Ishikawa (cell line): Measurements from ENCODE around the gene PDSS2.

Experiments used
- CEBPB ChIP-seq: IDR thresholded peaks from 2 replicates; pipeline ENCODE4 v1.6.1; 2012
- CREB1 ChIP-seq: IDR thresholded peaks from 2 replicates; pipeline ENCODE4 v1.6.1; 2012; ENCODE audit warnings: low read depth
- EGR1 ChIP-seq: IDR thresholded peaks from 2 replicates; pipeline ENCODE4 v1.6.1; 2012
- EP300 ChIP-seq: IDR thresholded peaks from 2 replicates; pipeline ENCODE4 v1.6.1; 2012; ENCODE audit warnings: borderline replicate concordance
- FOXM1 ChIP-seq: IDR thresholded peaks from 2 replicates; pipeline ENCODE4 v1.6.1; 2012; ENCODE audit warnings: low read depth, borderline replicate concordance
- MAX ChIP-seq: IDR thresholded peaks from 2 replicates; pipeline ENCODE4 v1.6.1; 2012
- NFIC ChIP-seq: IDR thresholded peaks from 2 replicates; pipeline ENCODE4 v1.6.1; 2012
- RAD21 ChIP-seq: IDR thresholded peaks from 2 replicates; pipeline ENCODE4 v1.6.1; 2012; ENCODE audit warnings: low read depth
- TAF1 ChIP-seq: IDR thresholded peaks from 2 replicates; pipeline ENCODE4 v1.6.1; 2012; ENCODE audit warnings: low read depth, mild to moderate bottlenecking
- TCF12 ChIP-seq: IDR thresholded peaks from 2 replicates; pipeline ENCODE4 v1.6.1; 2012; ENCODE audit warnings: low read depth
- TEAD4 ChIP-seq: IDR thresholded peaks from 2 replicates; pipeline ENCODE4 v1.6.1; 2012
- USF1 ChIP-seq: IDR thresholded peaks from 2 replicates; pipeline ENCODE4 v1.6.1; 2012
- YY1 ChIP-seq: IDR thresholded peaks from 2 replicates; pipeline ENCODE4 v1.6.1; 2012; ENCODE audit warnings: low read depth
- ZBTB7A ChIP-seq: IDR thresholded peaks from 2 replicates; pipeline ENCODE4 v1.6.1; 2012; ENCODE audit warnings: low read depth
- TF ChIP-seq, protein P1 (sequence below): IDR thresholded peaks from 2 replicates; pipeline ENCODE4 v1.6.1; 2012; ENCODE audit warnings: low read depth, mild to moderate bottlenecking

The PDSS2 gene

DNA sequence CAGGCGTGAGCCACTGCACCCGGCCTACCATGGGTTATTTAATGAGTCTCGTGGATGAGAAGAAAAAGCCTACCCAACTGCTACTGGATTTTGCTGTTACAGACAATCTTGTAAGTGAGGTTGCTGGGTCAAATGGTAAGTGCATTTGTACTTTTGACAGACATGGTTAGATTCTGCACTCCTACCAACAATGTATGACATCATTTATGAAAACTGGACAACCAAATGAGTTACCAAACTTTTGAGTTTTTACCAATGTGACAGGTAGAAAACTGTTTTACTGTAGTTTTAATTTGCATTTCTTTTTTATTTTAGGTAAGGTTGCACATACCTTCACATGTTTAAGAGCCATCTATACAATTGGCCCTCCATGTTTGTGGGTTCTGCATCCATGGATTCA lies 48.2 kb downstream of the PDSS2 start:
- TF ChIP-seq TEAD4 = no peak
- TF ChIP-seq USF1 = no peak
- no peak for TF ChIP-seq CEBPB
- no peak for TF ChIP-seq ZBTB7A
- no peak for TF ChIP-seq EP300
- TF ChIP-seq RAD21 = no peak
- no peak for TF ChIP-seq FOXM1
- TF ChIP-seq NFIC = no peak
- TF ChIP-seq YY1 = no peak
- TF ChIP-seq, protein P1, sequence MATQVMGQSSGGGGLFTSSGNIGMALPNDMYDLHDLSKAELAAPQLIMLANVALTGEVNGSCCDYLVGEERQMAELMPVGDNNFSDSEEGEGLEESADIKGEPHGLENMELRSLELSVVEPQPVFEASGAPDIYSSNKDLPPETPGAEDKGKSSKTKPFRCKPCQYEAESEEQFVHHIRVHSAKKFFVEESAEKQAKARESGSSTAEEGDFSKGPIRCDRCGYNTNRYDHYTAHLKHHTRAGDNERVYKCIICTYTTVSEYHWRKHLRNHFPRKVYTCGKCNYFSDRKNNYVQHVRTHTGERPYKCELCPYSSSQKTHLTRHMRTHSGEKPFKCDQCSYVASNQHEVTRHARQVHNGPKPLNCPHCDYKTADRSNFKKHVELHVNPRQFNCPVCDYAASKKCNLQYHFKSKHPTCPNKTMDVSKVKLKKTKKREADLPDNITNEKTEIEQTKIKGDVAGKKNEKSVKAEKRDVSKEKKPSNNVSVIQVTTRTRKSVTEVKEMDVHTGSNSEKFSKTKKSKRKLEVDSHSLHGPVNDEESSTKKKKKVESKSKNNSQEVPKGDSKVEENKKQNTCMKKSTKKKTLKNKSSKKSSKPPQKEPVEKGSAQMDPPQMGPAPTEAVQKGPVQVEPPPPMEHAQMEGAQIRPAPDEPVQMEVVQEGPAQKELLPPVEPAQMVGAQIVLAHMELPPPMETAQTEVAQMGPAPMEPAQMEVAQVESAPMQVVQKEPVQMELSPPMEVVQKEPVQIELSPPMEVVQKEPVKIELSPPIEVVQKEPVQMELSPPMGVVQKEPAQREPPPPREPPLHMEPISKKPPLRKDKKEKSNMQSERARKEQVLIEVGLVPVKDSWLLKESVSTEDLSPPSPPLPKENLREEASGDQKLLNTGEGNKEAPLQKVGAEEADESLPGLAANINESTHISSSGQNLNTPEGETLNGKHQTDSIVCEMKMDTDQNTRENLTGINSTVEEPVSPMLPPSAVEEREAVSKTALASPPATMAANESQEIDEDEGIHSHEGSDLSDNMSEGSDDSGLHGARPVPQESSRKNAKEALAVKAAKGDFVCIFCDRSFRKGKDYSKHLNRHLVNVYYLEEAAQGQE = no peak
- no peak for TF ChIP-seq MAX
- TF ChIP-seq TCF12 = no peak
- no peak for TF ChIP-seq CREB1
- no peak for TF ChIP-seq EGR1

GRCh38 chr6:107409942-107410341 lies 49.4 kb downstream of the PDSS2 start:
- TF ChIP-seq, protein P1 = no peak
- TF ChIP-seq CREB1 = no peak
- no peak for TF ChIP-seq USF1
- TF ChIP-seq TCF12 = no peak
- TF ChIP-seq RAD21 = no peak

DNA sequence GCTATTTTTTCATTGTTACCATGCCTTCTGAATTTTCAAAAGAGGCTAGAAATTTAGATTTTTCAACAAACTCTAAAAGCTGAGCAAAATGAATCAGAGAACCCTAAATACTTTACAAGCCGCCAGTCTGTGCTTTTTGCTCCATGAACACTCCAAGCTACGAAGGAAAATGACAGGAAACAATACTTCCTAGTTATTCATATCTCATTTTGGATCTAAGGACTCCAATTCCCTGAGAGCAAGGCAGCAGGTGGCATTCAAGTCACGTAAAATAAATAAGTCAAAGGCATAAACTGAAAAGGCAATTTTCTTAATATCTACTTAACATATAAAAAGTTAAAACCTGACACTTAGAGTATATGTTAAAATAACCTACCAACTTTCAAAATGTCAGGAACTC lies 50.6 kb downstream of the PDSS2 start:
- TF ChIP-seq MAX = no peak
- no peak for TF ChIP-seq NFIC
- no peak for TF ChIP-seq CEBPB
- TF ChIP-seq, protein P1 = no peak
- TF ChIP-seq ZBTB7A = no peak

- TF ChIP-seq YY1 (no peak), EP300 (no peak), ZBTB7A (no peak), NFIC (no peak), TEAD4 (no peak), EGR1 (no peak), FOXM1 (no peak), RAD21 (no peak), CEBPB (no peak), TAF1 (no peak), CREB1 (no peak), USF1 (no peak), TCF12 (no peak), MAX (no peak)
- TF ChIP-seq, protein P1 = no peak
Measured at GRCh38 chr6:107405002-107405401, 54.4 kb downstream of the PDSS2 start.
